ENCODE measurements around the gene NXNL2. TPM values are rescaled to one million over a fixed set of nuclear protein-coding genes. Genes with fewer than 3 reads are reported as not detected.

NXNL2 gene
- total RNA-seq, 2 donors from 2014 or later, result 0.68 to 1.9 TPM

DNA sequence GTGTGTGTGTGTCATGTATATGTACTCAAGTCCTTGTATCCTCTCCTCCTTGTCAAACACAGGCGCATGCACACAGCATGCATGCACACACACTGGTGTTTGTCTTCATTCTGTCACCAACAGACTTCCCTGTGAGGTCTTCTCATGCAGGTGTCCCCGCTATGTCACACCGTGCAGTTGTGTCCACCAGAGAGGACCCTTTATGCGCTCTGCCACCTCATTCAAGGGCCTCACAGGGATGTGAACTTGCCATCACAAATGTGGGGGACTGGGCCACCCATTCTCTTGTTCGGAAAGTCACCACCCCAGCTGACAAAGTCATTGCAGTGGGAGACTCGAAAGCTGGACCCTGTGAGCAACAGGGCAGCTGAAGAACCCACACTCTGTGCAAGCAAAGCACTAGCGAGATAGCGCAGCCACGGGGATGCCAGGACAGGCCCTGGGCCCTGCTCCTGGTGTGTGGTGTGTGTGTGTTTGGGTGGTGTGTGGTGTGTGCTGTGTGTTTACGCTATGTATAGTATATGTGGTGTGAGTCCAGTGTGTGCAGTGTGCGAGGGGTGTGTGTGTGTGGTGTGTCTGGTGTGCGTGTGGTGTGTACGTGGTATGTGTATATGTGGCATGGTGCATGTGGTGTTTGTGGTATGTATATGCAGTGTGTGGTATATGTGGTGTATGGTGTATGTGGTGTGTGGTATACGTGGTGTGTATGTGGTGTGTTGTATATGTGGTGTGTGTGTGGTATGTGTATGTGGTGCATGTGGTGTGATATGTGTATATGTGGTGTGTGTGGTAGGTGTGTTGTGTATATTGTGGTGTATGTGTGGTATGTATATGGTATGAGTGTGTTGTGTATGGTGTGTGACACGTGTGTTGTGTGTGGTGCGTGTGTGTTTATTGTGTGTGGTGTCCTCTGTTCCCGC is 30.9 kb upstream of the NXNL2 start:
- 95% methylated on average over 17 of the region's 17 CpGs for WGBS
- TF ChIP-seq POLR2AphosphoS5 (IDR thresholded peaks at IDR 0.05) (no peak), POLR2A (IDR thresholded peaks at IDR 0.05) (no peak)
- TF ChIP-seq, protein P1, sequence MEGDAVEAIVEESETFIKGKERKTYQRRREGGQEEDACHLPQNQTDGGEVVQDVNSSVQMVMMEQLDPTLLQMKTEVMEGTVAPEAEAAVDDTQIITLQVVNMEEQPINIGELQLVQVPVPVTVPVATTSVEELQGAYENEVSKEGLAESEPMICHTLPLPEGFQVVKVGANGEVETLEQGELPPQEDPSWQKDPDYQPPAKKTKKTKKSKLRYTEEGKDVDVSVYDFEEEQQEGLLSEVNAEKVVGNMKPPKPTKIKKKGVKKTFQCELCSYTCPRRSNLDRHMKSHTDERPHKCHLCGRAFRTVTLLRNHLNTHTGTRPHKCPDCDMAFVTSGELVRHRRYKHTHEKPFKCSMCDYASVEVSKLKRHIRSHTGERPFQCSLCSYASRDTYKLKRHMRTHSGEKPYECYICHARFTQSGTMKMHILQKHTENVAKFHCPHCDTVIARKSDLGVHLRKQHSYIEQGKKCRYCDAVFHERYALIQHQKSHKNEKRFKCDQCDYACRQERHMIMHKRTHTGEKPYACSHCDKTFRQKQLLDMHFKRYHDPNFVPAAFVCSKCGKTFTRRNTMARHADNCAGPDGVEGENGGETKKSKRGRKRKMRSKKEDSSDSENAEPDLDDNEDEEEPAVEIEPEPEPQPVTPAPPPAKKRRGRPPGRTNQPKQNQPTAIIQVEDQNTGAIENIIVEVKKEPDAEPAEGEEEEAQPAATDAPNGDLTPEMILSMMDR (IDR thresholded peaks at IDR 0.05), result no peak

DNA sequence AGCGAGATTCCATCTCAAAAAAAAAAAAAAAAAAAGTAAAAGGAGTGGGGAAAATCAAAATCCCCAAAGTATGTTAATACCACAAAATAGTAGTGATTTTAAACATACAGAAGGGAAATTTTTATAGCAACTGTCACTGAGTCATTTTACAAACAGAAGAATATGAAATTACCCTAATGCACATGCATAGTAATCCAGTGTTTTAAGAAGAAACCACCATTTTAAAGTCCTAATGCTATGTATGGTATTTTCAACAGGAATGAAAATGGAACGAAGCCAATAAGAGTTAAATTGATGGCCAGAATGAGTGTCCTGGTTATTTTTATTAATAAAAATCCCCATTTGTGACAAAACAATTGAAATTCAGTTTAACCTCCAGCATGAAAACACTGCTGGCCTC is 26.7 kb upstream of the NXNL2 start:
- no peaks in the 10 kb centered on the region for H3K4me1 ChIP-seq (replicated peaks)
- no peak for DNase-seq (ENCODE audit: low spot score)
- no peak overlapping the region for H3K4me3 ChIP-seq
- H3K27me3 ChIP-seq (replicated peaks; ENCODE audit: insufficient read depth), result no peaks in the 10 kb centered on the region
- no peaks in the 10 kb centered on the region for H3K9me3 ChIP-seq
- intact Hi-C loops (cut with DNase I), result no loop called here
- no peak overlapping the region for H3K27ac ChIP-seq
- 94% methylated on average over 2 of the region's 2 CpGs for WGBS
- TF ChIP-seq, protein P1 (IDR thresholded peaks at IDR 0.05), result no peak
- TF ChIP-seq POLR2AphosphoS5 (IDR thresholded peaks at IDR 0.05) (no peak), POLR2A (IDR thresholded peaks at IDR 0.05) (no peak)
- H3K36me3 ChIP-seq, result no peaks in the 10 kb centered on the region

More for the DNA sequence above, 30.9 kb upstream of the NXNL2 start:
- intact Hi-C loops (cut with DNase I), result no loop called here
- Histone ChIP-seq H3K27ac (no peak overlapping the region), H3K36me3 (no peaks in the 10 kb centered on the region), H3K27me3 (replicated peaks; ENCODE audit: insufficient read depth) (no peaks in the 10 kb centered on the region), H3K4me3 (no peak overlapping the region), H3K9me3 (no peaks in the 10 kb centered on the region), H3K4me1 (replicated peaks) (no peaks in the 10 kb centered on the region)
- no peak for DNase-seq (ENCODE audit: low spot score)

DNA sequence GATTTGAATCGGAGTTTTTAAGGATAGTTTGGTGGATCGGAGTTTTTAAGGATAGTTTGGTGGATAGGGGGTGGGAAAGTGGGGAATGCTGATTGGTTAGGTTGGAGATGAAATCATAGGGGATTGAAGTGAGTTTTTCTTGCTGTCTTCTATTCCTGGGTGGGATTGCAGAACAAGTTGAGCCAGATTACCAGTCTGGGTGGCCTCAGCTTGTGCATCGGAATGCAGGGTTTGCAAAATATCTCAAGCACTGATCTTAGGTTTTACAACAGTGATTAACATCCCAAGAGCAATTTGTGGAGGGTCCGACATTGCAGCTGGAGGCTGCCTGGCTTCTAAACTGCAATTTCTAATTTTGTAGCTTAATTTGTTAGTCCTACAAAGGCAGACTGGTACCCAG is 23.1 kb upstream of the NXNL2 start:
- Histone ChIP-seq H3K36me3 (no peaks in the 10 kb centered on the region), H3K9me3 (no peaks in the 10 kb centered on the region), H3K27ac (no peak overlapping the region), H3K4me1 (replicated peaks) (no peaks in the 10 kb centered on the region), H3K4me3 (no peak overlapping the region), H3K27me3 (replicated peaks; ENCODE audit: insufficient read depth) (no peaks in the 10 kb centered on the region)
- WGBS, result 56% methylated on average over 4 of the region's 4 CpGs
- DNase-seq (ENCODE audit: low spot score), result no peak
- intact Hi-C loops (cut with DNase I), result no loop called here
- TF ChIP-seq POLR2A (IDR thresholded peaks at IDR 0.05), result no peak
- TF ChIP-seq, protein P1 (IDR thresholded peaks at IDR 0.05), result no peak
- no peak for TF ChIP-seq POLR2AphosphoS5 (IDR thresholded peaks at IDR 0.05)

DNA sequence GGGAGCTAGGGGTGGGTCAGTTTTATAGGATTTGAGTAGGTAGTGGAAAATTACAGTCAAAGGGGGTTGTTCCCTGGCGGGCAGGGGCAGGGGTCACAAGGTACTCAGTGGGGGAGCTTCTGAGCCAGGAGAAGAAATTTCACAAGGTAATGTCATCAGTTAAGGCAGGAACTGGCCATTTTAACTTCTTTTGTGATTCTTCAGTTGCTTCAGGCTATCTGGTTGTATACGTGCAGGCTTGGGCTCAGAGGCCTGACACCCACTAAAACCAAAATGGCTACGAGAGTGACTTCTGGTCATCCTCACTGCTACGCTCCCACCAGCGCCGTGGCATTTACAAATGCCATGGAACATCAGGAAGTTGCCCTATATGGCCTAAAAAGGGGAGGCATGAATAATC is 20.7 kb upstream of the NXNL2 start:
- intact Hi-C loops (cut with DNase I), result no loop called here
- DNase-seq (ENCODE audit: low spot score), result no peak
- Histone ChIP-seq H3K4me3 (no peak overlapping the region), H3K9me3 (no peaks in the 10 kb centered on the region), H3K36me3 (no peaks in the 10 kb centered on the region), H3K4me1 (replicated peaks) (no peaks in the 10 kb centered on the region), H3K27ac (no peak overlapping the region), H3K27me3 (replicated peaks; ENCODE audit: insufficient read depth) (no peaks in the 10 kb centered on the region)
- 95% methylated on average over 6 of the region's 6 CpGs for WGBS
- TF ChIP-seq, protein P1 (IDR thresholded peaks at IDR 0.05), result no peak
- no peak for TF ChIP-seq POLR2AphosphoS5 (IDR thresholded peaks at IDR 0.05)

DNA sequence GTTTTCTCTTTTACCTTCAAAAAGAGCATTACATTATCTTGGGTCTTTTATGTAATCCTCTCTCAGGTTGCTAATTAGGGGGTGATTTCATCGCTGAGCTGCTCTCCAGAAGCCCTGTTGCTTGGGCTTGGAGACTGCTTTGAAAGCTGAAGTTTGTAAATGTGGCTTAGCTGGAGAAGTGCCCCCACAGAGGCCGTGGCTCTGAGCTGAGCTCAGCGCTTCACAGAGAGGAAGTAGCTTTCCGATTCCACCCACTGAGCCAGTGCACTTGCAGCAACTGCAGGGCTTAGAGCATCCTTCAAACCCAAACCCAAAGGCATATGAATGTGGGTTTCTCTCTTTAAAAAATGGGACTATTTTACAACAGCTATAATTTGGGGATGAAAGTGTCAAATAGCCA is 13.7 kb upstream of the NXNL2 start:
- DNase-seq (ENCODE audit: low spot score), result no peak
- no peak overlapping the region for H3K27ac ChIP-seq
- no peaks in the 10 kb centered on the region for H3K4me1 ChIP-seq (replicated peaks)
- H3K27me3 ChIP-seq (replicated peaks; ENCODE audit: insufficient read depth), result no peaks in the 10 kb centered on the region
- 64% methylated on average over 4 of the region's 4 CpGs for WGBS
- intact Hi-C loops (cut with DNase I), result no loop called here
- H3K4me3 ChIP-seq, result no peak overlapping the region
- no peaks in the 10 kb centered on the region for H3K36me3 ChIP-seq
- no peaks in the 10 kb centered on the region for H3K9me3 ChIP-seq
- TF ChIP-seq POLR2A (IDR thresholded peaks at IDR 0.05) (no peak), POLR2AphosphoS5 (IDR thresholded peaks at IDR 0.05) (no peak)
